GM19438 (cell line): ENCODE data around the gene TYW3.

Source experiments
- ATAC-seq: cut with Tn5 transposase; IDR thresholded peaks from one replicate; pipeline ENCODE4 v1.9.1; 2021; ENCODE audit warnings: low read depth; ENCODE audit not compliant: unreplicated experiment

Gene TYW3

GRCh38 chr1:74779750-74780149, 46.8 kb downstream of the TYW3 start:
- no peak for ATAC-seq

- no peak for ATAC-seq
Measured at GRCh38 chr1:74780594-74780993, 47.6 kb downstream of the TYW3 start.

GRCh38 chr1:74785944-74786343, 53.0 kb downstream of the TYW3 start:
- ATAC-seq: no peak

- no peak for ATAC-seq
Measured at GRCh38 chr1:74790453-74790852, 57.5 kb downstream of the TYW3 start.

- ATAC-seq: no peak
Measured at GRCh38 chr1:74791491-74791890, 58.5 kb downstream of the TYW3 start.

GRCh38 chr1:74799119-74799657, 66.2 kb downstream of the TYW3 start:
- no peak for ATAC-seq

GRCh38 chr1:74811436-74812179, 78.7 kb downstream of the TYW3 start:
- ATAC-seq: peak; percentile 71

- peak; percentile 94 for ATAC-seq
Measured at GRCh38 chr1:74812180-74812541, 79.2 kb downstream of the TYW3 start.
